Measurements from ENCODE around the gene ST8SIA2.

The ST8SIA2 gene

DNA sequence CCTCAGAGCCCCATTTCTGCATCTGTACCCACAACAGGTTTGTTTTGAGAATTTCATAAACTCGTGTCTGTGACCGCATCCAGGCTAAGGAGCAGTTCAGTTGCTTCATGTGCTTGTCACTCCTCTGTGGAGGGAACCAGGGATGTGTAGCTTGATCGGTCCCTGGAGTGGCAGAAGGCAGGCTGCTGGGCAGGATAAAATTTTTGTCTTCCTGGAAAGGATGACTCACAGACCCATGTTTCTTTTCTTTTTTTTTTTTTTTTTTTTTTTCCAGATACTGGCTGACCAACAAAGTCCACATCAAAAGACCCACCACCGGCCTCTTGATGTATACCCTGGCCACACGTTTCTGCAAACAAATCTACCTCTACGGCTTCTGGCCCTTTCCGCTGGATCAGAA is 70.1 kb downstream of the ST8SIA2 start:
- Histone ChIP-seq H3K36me3 (ENCODE audit: control insufficient read depth in 2 of 2, insufficient read depth in 1 of 2, low read length in 2 of 2) (no peaks in the 10 kb centered on the region), H3K4me1 (ENCODE audit: control insufficient read depth, insufficient read depth, low read length) (no peaks in the 10 kb centered on the region), H3K4me3 (ENCODE audit: low read depth, low read length) (no peak overlapping the region), H3K27ac (ENCODE audit: extremely low read depth, low read depth, low read length) (no peak overlapping the region), H3K9me3 (ENCODE audit: control insufficient read depth, insufficient read depth, low read depth, low read length) (no peaks in the 10 kb centered on the region)
- ChIA-PET CTCF (interaction anchor here (0.5 kb wide), 1 partner anchor 23 kb away, joined by 3 read pairs; no protein-coding TSS in a partner anchor), POLR2A (no interaction called here)
- TF ChIP-seq ZNF514 (tag by site-specific recombination; IDR thresholded peaks at IDR 0.05) = no peak
- TF ChIP-seq ZNF510 (tag by site-specific recombination; IDR thresholded peaks at IDR 0.05; ENCODE audit: insufficient replicate concordance) = no peak
- TF ChIP-seq ZFP3 (tag by site-specific recombination; IDR thresholded peaks at IDR 0.05; ENCODE audit: low read depth) = no peak
- no peak for TF ChIP-seq ZNF221 (tag by site-specific recombination; IDR thresholded peaks at IDR 0.05; ENCODE audit: borderline replicate concordance)
- no peak for TF ChIP-seq ZFHX2 (tag by site-specific recombination; conservative IDR thresholded peaks at IDR 0.05)
- TF ChIP-seq ZNF140 (tag by site-specific recombination; IDR thresholded peaks at IDR 0.05) = no peak
- TF ChIP-seq ZFP69B (tag by site-specific recombination; IDR thresholded peaks at IDR 0.05) = no peak
- TF ChIP-seq REPIN1 (tag by site-specific recombination; IDR thresholded peaks at IDR 0.05; ENCODE audit: low read depth) = no peak
- TF ChIP-seq, protein P1, sequence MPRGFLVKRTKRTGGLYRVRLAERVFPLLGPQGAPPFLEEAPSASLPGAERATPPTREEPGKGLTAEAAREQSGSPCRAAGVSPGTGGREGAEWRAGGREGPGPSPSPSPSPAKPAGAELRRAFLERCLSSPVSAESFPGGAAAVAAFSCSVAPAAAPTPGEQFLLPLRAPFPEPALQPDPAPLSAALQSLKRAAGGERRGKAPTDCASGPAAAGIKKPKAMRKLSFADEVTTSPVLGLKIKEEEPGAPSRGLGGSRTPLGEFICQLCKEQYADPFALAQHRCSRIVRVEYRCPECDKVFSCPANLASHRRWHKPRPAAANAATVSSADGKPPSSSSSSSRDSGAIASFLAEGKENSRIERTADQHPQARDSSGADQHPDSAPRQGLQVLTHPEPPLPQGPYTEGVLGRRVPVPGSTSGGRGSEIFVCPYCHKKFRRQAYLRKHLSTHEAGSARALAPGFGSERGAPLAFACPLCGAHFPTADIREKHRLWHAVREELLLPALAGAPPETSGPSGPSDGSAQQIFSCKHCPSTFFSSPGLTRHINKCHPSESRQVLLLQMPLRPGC (tag by site-specific recombination; IDR thresholded peaks at IDR 0.05) = no peak
- TF ChIP-seq ZNF175 (tag by site-specific recombination; IDR thresholded peaks at IDR 0.05) = no peak
- no peak for TF ChIP-seq ZBTB21 (tag by site-specific recombination; IDR thresholded peaks at IDR 0.05)
- TF ChIP-seq ZNF19 (tag by site-specific recombination; IDR thresholded peaks at IDR 0.05; ENCODE audit: low read depth) = no peak
- TF ChIP-seq, protein P2, sequence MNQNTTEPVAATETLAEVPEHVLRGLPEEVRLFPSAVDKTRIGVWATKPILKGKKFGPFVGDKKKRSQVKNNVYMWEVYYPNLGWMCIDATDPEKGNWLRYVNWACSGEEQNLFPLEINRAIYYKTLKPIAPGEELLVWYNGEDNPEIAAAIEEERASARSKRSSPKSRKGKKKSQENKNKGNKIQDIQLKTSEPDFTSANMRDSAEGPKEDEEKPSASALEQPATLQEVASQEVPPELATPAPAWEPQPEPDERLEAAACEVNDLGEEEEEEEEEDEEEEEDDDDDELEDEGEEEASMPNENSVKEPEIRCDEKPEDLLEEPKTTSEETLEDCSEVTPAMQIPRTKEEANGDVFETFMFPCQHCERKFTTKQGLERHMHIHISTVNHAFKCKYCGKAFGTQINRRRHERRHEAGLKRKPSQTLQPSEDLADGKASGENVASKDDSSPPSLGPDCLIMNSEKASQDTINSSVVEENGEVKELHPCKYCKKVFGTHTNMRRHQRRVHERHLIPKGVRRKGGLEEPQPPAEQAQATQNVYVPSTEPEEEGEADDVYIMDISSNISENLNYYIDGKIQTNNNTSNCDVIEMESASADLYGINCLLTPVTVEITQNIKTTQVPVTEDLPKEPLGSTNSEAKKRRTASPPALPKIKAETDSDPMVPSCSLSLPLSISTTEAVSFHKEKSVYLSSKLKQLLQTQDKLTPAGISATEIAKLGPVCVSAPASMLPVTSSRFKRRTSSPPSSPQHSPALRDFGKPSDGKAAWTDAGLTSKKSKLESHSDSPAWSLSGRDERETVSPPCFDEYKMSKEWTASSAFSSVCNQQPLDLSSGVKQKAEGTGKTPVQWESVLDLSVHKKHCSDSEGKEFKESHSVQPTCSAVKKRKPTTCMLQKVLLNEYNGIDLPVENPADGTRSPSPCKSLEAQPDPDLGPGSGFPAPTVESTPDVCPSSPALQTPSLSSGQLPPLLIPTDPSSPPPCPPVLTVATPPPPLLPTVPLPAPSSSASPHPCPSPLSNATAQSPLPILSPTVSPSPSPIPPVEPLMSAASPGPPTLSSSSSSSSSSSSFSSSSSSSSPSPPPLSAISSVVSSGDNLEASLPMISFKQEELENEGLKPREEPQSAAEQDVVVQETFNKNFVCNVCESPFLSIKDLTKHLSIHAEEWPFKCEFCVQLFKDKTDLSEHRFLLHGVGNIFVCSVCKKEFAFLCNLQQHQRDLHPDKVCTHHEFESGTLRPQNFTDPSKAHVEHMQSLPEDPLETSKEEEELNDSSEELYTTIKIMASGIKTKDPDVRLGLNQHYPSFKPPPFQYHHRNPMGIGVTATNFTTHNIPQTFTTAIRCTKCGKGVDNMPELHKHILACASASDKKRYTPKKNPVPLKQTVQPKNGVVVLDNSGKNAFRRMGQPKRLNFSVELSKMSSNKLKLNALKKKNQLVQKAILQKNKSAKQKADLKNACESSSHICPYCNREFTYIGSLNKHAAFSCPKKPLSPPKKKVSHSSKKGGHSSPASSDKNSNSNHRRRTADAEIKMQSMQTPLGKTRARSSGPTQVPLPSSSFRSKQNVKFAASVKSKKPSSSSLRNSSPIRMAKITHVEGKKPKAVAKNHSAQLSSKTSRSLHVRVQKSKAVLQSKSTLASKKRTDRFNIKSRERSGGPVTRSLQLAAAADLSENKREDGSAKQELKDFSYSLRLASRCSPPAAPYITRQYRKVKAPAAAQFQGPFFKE (tag by site-specific recombination; IDR thresholded peaks at IDR 0.05; ENCODE audit: borderline replicate concordance) = no peak
- TF ChIP-seq SP2 (tag by site-specific recombination; IDR thresholded peaks at IDR 0.05) = no peak

DNA sequence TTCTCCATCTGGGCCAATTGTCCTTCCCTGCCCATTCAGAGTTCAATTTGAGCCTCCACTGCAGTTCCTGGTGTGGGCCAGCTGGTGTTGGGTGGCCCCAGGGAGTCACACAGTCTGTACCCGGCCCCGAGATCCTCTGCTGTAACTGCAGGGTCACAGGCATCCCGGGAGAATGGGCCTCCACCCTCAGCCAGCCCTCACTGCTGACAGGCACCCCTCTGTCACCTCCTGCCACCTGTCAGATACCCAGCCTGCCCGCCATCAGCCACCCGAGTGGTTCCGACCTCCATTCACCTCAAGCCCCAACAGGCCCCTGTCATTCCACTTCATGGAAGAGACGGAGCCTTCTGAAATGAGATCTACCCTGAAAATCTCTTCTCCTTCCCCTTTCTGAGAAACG is 73.2 kb downstream of the ST8SIA2 start:
- ChIA-PET CTCF (no interaction called here), POLR2A (no interaction called here)
- Histone ChIP-seq H3K9me3 (ENCODE audit: control insufficient read depth, insufficient read depth, low read depth, low read length) (no peaks in the 10 kb centered on the region), H3K36me3 (ENCODE audit: control insufficient read depth in 2 of 2, insufficient read depth in 1 of 2, low read length in 2 of 2) (no peaks in the 10 kb centered on the region), H3K4me1 (ENCODE audit: control insufficient read depth, insufficient read depth, low read length) (no peaks in the 10 kb centered on the region), H3K27ac (ENCODE audit: extremely low read depth, low read depth, low read length) (no peak overlapping the region), H3K4me3 (ENCODE audit: low read depth, low read length) (no peak overlapping the region)
- no peak for TF ChIP-seq ZNF530 (tag by site-specific recombination; IDR thresholded peaks at IDR 0.05; ENCODE audit: low read depth)
- TF ChIP-seq, protein P3, sequence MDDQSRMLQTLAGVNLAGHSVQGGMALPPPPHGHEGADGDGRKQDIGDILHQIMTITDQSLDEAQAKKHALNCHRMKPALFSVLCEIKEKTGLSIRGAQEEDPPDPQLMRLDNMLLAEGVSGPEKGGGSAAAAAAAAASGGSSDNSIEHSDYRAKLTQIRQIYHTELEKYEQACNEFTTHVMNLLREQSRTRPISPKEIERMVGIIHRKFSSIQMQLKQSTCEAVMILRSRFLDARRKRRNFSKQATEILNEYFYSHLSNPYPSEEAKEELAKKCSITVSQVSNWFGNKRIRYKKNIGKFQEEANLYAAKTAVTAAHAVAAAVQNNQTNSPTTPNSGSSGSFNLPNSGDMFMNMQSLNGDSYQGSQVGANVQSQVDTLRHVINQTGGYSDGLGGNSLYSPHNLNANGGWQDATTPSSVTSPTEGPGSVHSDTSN (CRISPR knock-in tag; IDR thresholded peaks at IDR 0.05) = no peak
- TF ChIP-seq FEZF1 (tag by site-specific recombination; IDR thresholded peaks at IDR 0.05) = no peak
- no peak for TF ChIP-seq ZNF621 (tag by site-specific recombination; IDR thresholded peaks at IDR 0.05)
- TF ChIP-seq ZNF112 (tag by site-specific recombination; IDR thresholded peaks at IDR 0.05) = no peak
- no peak for TF ChIP-seq ZNF354C (tag by site-specific recombination; IDR thresholded peaks at IDR 0.05; ENCODE audit: borderline replicate concordance, low read depth)
